GM19455 (cell line): Measurements from ENCODE around the gene CHDH.

Experiments used
- ATAC-seq: cut with Tn5 transposase; IDR thresholded peaks from one replicate; pipeline ENCODE4 v1.9.1; 2021; ENCODE audit not compliant: unreplicated experiment

The CHDH gene

DNA sequence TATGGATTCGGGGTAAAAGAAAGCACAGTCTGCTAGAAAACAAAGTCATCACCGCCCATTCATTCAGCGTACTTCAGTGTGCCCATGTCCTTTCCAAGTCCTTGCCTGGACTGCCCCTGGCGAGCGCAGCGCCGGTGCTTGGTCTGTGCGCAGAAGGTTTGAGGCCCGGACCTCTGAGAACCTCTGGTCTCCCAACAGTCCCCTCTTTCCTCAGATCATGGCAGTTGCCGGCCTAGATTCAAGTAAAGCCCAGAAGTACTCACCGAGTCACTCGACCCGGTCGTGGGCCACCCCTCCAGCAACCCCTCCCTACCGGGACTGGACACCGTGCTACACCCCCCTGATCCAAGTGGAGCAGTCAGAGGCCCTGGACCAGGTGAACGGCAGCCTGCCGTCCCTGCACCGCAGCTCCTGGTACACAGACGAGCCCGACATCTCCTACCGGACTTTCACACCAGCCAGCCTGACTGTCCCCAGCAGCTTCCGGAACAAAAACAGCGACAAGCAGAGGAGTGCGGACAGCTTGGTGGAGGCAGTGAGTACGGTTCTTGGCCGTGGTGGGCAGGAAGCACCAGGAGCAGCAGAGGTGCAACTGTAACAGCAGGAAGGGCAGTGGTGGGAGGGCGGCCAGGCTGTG lies 36.3 kb downstream of the CHDH start:
- ATAC-seq: no peak

DNA sequence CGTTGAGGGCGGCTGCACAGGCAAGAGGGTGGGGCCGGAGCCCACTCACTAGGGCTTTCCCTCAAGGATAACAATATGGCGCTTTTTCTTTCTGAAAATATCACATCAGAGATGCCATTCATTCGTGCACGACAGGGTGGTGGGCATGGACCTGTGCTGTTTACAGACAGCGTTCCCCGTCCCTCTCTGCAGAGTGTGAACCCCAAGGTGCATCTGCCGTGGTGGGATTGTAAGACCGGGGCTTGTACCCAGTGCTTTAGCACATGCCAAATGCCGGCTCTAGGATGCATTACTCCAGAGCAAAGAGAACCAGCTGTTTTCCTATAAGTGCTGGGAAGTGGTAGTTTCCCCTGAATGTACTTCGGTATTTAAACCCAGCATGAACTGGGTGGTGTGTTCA lies 37.0 kb downstream of the CHDH start:
- no peak for ATAC-seq

DNA sequence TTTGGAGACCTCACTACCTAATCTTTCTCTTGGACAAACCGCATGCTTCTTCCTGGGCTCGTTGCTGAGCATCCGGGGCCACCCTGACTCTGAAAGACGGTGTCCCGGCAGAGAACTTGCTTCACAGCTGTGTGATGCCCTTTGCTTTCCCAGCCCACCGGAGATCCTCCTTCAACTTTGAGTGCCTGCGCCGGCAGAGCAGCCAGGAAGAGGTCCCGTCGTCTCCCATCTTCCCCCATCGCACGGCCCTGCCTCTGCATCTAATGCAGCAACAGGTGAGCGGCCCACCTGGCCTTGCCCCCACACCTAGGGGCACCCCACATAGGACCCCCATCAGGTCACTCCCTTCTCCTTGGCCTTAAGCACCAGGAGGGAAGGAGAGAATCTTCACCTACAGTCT lies 37.7 kb downstream of the CHDH start:
- no peak for ATAC-seq

DNA sequence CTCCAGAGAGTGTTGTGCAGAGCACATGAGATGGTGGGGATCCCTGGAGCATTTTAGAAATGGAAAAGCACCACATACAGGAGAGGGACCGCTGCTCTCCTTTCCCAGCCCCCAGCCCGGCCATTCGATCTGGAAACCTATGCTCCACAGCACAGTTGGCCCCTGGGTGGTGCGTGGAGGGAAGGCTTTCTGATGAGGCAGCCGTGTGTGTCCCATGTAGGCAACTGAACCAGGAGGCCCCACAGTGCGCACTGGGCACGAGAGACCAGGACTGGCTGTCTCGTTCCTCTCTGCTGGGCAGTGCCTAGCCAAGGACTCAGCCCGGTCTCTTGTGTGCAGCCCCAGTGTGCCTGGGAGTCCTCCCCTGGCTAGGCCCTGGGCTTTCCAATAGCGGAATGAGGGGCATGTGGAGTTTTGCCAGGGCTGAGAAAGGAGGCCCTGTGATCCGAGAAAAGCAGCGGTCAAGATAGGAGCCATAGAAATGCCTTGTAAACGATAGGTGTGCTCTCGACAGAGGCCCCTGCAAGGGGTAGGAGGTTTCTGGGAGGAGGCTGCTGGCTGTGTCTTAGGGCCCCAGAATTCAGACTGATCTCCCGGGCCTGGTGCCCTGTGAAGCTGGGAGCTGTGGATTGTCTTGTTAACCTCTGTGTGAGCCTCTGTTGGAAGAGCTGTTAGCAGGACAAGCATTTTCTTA lies 39.0 kb downstream of the CHDH start:
- no peak for ATAC-seq

DNA sequence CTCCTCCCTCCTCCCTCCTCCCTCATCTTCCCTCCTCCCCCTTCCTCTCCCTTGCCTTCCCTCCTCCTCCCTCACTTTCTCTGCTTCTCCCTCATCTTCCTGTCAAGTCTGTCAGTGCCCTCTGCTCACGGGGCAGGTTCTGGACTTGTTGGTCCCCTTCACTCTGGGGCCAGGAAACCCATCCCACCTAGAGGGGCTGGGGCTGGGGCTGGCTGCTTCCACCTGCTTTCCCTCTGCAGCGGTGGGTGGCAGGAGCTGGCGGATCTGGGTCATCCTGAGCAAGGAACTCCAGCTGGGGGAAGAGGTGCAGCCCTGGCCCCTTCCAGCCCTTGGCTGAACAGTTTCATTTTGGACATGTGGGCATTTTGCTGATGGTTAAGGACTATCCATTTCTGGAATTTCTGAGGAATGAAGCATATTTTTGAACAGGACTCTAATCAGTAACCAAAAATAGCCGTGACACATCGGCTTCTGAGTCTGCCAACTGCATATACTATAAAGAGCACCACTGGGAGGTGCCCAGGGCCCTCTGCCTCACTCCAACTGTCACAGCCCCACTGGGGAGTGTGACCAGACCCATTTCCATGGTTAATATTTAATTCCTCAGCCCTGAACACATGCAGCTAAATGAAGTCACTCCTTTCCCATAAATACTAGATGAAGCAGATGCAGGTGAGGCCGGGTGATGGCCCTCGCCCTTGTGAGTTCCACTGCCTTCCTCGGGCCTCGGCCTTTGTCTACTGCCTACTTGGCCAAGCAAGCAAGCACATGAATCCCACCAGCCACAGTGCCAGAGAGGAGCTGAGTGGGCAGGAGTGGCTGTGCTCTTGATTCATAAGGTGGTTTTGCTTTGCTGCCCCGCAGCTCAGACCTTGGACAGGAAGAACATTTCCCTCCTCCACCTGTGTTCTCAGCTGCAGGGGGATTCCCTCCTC lies 39.8 kb downstream of the CHDH start:
- ATAC-seq: no peak

DNA sequence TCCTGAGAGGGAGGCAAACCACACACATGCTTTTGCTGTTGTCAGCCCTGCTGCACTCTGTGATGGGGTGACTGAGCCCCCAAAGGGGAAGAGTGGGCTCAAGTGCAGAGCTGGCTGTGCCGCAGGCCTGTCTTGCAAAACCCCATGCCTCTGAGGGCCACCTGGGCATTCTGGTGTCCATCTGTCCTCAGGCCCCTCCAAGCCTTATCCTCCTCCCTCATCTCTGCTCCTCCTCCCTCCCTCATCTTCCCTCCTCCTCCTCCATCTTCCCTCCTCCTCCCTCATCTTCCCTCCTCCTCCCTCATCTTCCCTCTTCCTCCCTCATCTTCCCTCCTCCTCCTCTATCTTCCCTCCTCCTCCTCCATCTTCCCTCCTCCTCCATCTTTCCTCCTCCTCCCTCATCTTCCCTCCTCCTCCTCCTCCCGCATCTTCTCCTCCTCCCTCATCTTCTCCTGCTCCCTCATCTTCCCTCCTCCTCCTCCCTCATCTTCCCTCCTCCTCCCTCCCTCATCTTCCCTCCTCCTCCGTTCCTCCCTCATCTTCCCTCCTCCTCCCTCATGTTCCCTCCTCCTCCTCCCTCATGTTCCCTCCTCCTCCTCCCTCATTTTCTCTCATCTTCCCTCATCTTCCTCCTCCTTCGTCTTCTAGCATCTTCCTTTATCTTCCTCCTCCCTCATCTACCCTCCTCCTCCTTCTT lies 40.6 kb downstream of the CHDH start:
- no peak for ATAC-seq

DNA sequence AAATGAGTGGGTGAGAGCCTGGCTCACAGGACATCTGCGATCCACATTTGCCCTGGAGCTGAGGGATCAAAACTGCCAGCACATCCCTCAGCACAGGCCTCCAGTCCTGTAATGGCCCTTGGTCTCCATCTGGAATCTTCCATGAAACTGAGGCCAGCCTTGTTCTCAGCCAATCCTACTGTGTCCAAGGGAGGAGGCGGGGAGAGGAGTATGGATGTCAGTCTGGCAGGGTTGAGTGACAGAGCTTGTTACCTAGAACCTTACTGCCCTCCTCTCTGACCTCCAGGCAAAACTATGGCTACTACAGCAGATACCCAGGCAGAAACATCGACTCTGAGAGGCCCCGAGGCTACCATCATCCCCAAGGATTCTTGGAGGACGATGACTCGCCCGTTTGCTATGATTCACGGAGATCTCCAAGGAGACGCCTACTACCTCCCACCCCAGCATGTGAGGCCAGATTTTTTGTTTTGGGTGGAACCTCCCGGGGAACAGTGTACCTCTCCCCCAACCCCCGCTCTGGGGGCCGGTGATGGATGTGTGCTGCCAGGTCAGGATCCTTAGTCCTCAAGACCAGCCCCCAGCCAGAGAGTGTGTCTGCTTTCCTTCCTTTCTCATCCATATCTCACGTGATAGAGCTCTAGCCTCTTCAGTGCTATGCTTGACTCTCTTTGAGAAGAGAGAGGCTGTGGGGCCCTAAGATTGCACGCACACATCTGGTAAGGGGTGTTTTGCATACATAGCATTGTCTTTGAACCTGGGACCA lies 41.3 kb downstream of the CHDH start:
- no peak for ATAC-seq

DNA sequence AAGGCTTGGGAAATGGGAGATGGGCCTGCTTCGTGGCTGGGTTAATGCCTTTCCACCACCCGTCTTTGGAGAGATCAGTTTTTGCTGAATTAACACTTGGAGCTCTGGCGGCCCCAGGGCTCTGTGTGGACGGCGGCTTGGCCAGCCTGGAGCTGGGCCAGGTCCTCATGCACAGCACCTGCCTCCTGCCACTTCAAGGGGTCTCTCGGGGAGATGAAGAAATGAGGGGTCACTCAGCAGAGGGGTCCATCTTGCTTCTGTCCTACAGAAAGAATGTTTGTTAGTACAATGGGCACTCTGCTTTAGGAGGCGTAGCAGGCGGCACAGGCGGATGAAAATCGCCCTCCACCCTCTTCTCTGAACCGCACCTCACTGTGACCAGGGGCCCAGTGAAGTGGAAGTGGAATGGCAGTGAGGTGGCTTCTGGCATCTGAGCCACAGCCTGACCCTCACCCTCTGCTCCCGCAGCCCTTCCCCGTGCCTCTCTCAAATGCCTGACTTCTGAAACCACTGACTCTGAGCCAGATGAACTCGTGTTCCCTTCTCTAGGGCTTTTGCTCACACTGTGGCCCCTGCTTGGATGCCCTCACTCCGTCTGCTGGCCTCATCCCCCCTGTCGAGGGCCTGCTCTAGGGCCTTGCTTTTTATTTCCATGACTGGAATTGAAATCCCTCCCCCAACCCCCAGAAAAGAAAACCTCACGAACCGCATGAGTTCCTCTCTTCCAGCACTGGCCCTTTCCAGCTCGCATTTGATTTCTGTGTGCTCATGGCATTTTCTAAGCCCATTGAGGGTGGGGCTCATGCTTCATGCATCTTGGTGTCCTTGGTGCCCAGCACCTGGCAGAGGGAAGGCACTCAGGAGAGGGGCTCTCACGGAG lies 42.2 kb downstream of the CHDH start:
- ATAC-seq: no peak

DNA sequence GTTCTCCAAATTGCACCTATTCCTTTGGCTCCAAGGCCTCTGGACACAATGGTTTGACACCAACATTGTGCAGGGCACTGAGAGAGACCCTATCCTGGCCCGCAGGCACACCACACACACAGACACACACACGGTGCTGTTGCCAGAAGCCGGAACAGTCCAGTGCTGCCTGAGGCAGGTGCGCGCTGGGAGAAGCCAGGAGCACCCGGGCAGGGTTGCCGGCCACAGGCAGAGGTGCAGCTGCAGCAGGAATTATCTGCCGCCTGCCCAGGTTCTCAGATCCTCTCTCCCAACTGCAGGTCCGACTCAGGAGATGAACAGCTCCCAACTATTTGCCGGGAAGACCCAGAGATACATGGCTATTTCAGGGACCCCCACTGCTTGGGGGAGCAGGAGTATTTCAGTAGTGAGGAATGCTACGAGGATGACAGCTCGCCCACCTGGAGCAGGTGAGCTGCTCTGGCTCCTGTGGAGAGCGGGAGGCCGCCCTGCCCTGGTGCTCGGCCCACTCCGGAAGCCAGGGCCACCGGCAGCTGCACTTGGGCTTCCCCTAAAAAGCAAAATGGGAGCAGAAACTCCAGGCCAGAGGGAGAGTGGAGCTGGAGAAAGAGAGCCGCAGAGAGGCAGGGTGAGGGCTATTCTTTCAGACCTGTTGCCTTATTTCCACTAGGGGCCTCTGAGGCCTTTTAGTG lies 42.9 kb downstream of the CHDH start:
- ATAC-seq: no peak

DNA sequence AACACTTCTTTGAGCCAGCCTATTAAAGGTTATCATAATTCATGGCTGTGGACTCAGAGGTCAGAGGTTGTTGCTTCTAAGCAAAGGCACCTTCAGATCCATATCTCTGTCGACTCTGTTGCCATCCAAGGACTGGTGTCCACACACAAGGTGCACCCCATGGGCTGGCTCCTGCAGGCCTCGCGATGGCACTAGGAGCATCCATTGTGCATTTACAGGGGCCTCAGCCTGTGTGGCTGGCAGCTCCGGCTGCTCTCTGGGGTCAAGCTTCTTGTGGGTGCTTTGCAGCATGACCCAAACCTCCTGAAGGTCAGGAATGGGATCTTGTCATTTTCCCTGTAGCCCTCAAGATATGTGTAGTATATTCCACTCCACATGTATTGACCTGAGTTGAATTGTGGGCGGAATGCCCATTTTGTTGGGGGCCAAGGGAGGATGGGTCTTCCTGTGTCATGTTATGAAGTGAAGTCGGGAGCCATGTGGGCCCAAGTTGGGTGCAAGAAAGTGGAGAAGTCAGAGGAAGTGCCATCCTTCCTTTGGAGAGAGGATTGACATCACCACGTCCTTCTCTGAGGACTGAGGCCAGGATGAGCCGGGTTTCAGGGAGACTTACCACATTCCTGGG lies 43.9 kb downstream of the CHDH start:
- ATAC-seq: no peak

DNA sequence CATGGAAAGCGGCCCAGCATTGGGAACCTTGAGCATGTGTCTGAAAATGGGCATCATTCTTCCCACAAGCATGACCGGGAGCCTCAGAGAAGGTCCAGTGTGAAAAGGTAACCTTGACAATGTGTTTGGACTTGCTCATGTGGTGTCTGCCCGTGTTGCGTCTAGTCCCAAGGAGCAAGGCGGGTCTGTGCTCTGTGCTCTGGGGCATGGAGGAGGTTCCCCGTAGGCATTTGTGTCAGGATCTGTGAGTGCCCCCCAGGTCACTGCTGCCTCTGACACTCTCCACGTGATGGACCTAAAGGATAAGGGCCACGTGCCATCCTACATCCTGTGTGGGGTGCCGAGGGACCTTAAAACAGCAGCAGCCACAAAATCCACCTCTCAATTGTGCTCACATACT lies 44.9 kb downstream of the CHDH start:
- no peak for ATAC-seq

DNA sequence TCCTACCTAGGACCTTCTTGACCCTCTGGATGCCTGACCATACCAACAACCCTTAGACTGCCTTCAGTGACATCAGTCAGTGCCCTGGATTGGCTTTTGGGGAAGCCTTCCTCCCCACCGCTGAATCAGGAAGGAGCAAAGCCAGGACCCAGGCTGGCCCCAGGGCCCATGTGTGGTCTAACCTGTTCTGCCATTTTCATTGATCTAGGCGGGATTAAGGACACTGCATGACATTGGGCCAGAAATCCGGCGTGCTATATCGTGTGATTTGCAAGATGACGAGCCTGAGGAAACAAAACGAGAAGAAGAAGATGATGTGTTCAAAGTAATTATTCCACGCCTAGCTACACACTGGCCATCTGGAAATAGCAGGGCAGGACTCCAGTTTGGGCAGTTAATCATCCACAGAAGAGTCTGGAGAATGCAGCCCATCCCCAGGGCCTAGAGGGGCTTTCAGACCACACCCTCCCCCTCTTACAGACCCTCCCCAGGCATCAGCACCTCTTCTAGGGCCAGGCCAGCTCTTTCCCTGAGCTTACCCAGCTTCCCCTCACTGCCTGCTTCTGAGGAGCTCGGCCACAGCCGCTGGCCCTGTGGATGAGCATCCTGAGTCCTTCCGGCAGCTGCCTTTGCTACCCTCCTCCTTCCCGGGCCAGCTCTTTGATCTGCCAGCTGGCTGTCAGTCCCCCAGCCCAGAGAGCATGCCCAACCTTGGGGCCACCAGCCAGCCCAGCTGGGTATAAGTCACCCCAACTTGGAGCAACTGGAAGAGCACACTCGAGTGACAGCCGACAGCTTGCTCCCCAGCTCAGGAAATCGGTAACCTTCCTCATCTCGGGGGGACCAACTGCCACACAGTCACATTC lies 45.9 kb downstream of the CHDH start:
- no peak for ATAC-seq

DNA sequence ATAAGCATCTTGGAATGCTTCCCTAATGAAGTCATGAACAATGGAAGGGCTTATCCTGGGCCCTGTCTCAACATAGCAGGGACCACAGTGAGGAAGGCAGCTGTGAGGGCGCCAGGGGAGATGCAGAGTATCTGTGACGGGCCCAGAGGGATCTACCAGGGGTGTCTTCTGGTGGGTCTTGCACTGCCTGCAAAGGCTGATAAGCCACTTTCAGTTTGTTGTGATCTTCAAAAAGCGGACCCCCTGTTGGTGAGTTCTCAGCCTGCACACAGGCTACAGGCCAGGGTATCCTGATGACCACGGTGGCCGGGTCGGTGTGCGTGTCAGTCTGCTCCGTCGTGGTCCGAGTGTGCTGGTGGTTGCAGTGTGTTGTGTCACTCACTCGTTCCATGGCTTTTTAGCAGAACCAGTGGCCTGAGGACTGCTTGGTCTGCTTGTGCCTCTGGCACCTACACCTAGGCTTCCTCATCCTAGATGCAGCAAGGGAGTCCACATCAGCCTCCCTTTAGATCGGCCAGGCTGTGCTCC lies 46.8 kb downstream of the CHDH start:
- no peak for ATAC-seq

DNA sequence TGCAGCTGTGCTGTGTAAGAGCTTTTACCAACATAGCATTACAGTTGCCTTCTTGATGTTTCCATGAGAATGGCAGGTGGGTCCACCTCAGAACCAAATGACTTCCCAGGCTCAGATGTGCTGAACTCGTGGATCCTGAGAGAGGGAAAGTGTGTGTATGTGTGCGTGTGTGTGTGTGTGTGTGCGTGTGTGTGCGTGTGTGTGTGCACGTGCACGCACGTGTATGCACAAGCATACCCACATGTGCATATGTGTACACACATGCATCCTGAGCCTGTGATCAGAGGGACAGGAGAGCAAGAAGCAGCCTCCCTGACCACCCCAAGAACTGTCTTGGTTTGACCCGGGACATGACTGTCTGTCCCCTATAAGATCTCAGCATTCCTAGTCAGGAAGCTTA lies 48.1 kb downstream of the CHDH start:
- ATAC-seq: no peak

DNA sequence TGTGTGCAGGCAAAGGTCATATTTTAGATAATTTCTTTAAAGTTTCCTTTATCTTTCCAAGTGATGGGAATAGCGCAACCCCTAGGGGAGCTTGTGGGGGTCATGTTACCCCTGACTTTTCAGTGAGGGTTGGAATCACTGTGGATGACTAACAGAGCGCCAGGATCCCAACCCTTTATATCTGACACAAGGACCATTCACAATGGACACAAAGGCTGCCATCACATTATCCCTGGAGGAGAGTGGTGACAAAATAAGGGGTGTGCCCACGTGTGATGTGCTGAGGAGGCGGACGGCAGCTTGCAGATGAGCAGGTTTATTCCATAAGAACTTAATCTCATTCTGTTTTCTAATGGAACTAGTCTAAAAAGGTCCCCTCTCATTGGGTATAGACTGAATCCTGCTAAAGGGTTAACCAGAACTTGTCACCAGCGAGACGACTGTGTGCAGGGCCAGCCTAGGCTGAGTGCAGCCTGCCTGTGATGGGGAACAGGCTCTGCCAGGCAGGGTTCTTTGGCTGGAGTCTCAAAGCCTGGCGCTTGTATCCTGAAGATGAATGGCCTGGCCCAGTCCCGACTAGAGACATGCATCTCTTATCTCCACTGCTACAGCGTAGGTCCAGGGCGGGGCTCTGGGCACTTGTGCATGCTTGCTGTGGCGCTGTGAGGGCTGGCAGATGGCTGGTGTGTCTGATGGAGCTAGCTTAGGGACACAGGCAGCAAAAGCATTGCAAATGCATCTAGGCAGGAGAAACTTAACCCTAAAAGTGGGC lies 50.2 kb downstream of the CHDH start:
- no peak for ATAC-seq

DNA sequence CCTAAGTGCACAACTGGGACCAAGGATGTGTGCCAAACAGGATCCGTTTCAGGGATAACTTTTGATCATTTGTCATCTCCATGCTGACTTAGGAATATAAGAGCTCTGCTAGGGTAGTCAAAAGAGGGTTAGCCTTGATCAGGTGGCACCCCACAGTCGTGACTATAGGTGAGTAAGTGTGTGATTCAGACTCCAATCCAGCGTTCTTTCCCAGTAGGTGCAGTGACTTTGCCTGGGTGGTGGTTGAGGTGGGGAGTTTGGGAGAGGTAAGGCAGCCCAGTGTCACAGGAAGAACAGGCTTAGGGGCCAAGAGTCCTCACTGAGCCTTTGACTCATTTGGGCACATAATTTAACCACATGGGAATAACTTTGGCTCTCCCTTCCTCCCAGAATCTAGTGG lies 51.0 kb downstream of the CHDH start:
- no peak for ATAC-seq

DNA sequence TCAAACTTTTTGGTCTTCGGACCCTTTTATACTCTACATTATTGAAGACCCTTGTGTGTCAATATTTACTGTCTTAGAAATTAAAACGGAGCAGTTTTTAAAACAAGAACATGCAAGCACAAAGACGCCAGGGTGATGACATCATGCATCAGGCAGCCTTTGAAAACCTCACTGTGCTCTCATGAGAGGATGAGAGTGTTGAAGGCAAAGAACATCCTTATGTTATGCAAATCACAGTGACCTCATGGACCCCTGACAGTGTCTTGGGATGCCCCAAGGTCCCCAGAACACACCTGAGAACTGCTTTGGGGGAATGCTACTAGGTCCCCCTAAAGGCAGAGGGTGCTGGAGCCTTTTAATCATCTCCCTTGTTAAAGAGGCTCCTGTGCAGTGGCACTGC lies 51.6 kb downstream of the CHDH start:
- no peak for ATAC-seq
